IMR-90 (cell line): Measurements from ENCODE around the gene TDRD3. TPM values are rescaled to one million over a fixed set of nuclear protein-coding genes. Genes with fewer than 3 reads are reported as not detected.

Source experiments
- ATAC-seq: fragments of 200-7000 bp; cut with Tn5 transposase; 2 replicates; pipeline ENCODE4 v1.9.1; 2020; ENCODE audit warnings: low read depth, mild to moderate bottlenecking, moderate library complexity
- BruUV-seq: library from RNA; stranded (reverse); fragments of 400-500 nt; replicated peaks from 2 replicates; lab custom pipeline; 2021; lab: Mats Ljungman, UMichigan
- CTCF ChIA-PET: fragments of 300-600 bp; formaldehyde crosslinking; extraction: SDS; loops from one replicate; lab custom pipeline; 2021; ENCODE audit warnings: antibody characterized with exemption; lab: Yijun Ruan, JAX
- POLR2A ChIA-PET: fragments of 300-600 bp; sonication (Branson Sonifier 250); formaldehyde crosslinking; loops from one replicate; lab custom pipeline; 2022; ENCODE audit warnings: antibody characterized with exemption; ENCODE audit not compliant: unreplicated experiment; lab: Charles Lee
- DNase-seq: peaks from one replicate; pipeline ENCODE4 v3.0.0; 2013
- H2AFZ ChIP-seq: replicated peaks from 2 replicates; pipeline ENCODE3; 2013; ENCODE audit warnings: low read length, mild to moderate bottlenecking; ENCODE audit not compliant: poor library complexity
- H2AK5ac ChIP-seq: 2 replicates; pipeline ENCODE4 v1.6.1; 2013; ENCODE audit warnings: low read depth, low read length, inconsistent platforms
- H2AK9ac ChIP-seq: replicated peaks from 2 replicates; pipeline ENCODE3; 2013; ENCODE audit warnings: mild to moderate bottlenecking, low read depth, low read length, moderate library complexity; ENCODE audit not compliant: poor library complexity
- H2BK120ac ChIP-seq: 2 replicates; pipeline ENCODE4 v1.6.1; 2013; ENCODE audit warnings: low read depth, low read length, inconsistent platforms
- H2BK15ac ChIP-seq: 3 replicates; pipeline ENCODE4 v1.6.1; 2013; ENCODE audit warnings: low read depth, low read length, inconsistent platforms
- H2BK20ac ChIP-seq: 2 replicates; pipeline ENCODE4 v1.6.1; 2013; ENCODE audit warnings: low read depth, mild to moderate bottlenecking, inconsistent platforms, low read length, moderate library complexity
- H2BK5ac ChIP-seq: 2 replicates; pipeline ENCODE4 v1.6.1; 2013; ENCODE audit warnings: mild to moderate bottlenecking, low read depth, low read length, inconsistent platforms; ENCODE audit not compliant: poor library complexity, severe bottlenecking
- H3K14ac ChIP-seq: replicated peaks from 2 replicates; pipeline ENCODE4 v1.6.1; 2013; ENCODE audit warnings: low read depth, low read length, inconsistent platforms
- H3K18ac ChIP-seq: 2 replicates; pipeline ENCODE4 v1.6.1; 2013; ENCODE audit warnings: low read depth, low read length, control low read depth
- H3K23ac ChIP-seq: 2 replicates; pipeline ENCODE4 v1.6.1; 2013; ENCODE audit warnings: low read depth, low read length, inconsistent platforms
- H3K27ac ChIP-seq: 2 replicates; pipeline ENCODE4 v1.5.1; 2013; ENCODE audit warnings: mild to moderate bottlenecking, control low read depth, low read length; ENCODE audit not compliant: insufficient read depth
- H3K27me3 ChIP-seq: 2 replicates; pipeline ENCODE4 v1.6.1; 2013; ENCODE audit warnings: low read length; ENCODE audit not compliant: control insufficient read depth, insufficient read depth
- H3K36me3 ChIP-seq: 2 replicates; pipeline ENCODE4 v1.6.1; 2013; ENCODE audit warnings: low read length, mixed read lengths; ENCODE audit not compliant: control insufficient read depth, insufficient read depth
- H3K4ac ChIP-seq: 2 replicates; pipeline ENCODE4 v1.6.1; 2013; ENCODE audit warnings: low read depth, low read length, inconsistent platforms
- H3K4me1 ChIP-seq: 2 replicates; pipeline ENCODE4 v1.6.1; 2013; ENCODE audit warnings: low read length, mixed read lengths; ENCODE audit not compliant: control insufficient read depth, insufficient read depth
- H3K4me2 ChIP-seq: 2 replicates; pipeline ENCODE4 v1.6.1; 2013; ENCODE audit warnings: low read depth, mild to moderate bottlenecking, control low read depth, low read length, moderate library complexity
- H3K4me3 ChIP-seq: 2 replicates; pipeline ENCODE4 v1.5.1; 2013; ENCODE audit warnings: low read depth, mild to moderate bottlenecking, control low read depth, low read length, moderate library complexity; ENCODE audit not compliant: insufficient read depth
- H3K56ac ChIP-seq: 2 replicates; pipeline ENCODE4 v1.6.1; 2013; ENCODE audit warnings: low read length, inconsistent platforms; ENCODE audit not compliant: insufficient read depth; ENCODE audit errors: extremely low read depth
- H3K79me1 ChIP-seq, 2 experiments: 2 replicates each; pipeline ENCODE4 v1.6.1; 2013; ENCODE audit warnings: low read length in 2 of 2, inconsistent platforms in 1 of 2, low read depth in 1 of 2
- H3K9ac ChIP-seq: 2 replicates; pipeline ENCODE4 v1.6.1; 2013; ENCODE audit warnings: low read depth, low read length, control low read depth
- H3K9me1 ChIP-seq: 2 replicates; pipeline ENCODE4 v1.6.1; 2013; ENCODE audit warnings: low read length, inconsistent platforms; ENCODE audit not compliant: insufficient read depth
- H3K9me3 ChIP-seq: 2 replicates; pipeline ENCODE4 v1.6.1; 2013; ENCODE audit warnings: low read length; ENCODE audit not compliant: control insufficient read depth, insufficient read depth
- H4K20me1 ChIP-seq: 2 replicates; pipeline ENCODE4 v1.6.1; 2013; ENCODE audit warnings: low read length, inconsistent platforms; ENCODE audit not compliant: insufficient read depth
- H4K5ac ChIP-seq: 2 replicates; pipeline ENCODE4 v1.6.1; 2013; ENCODE audit warnings: mild to moderate bottlenecking, low read depth, low read length, control low read depth
- H4K8ac ChIP-seq, 2 experiments: 2 replicates each; pipeline ENCODE4 v1.6.1; 2013; ENCODE audit warnings: low read depth in 2 of 2, low read length in 2 of 2, control low read depth in 1 of 2, inconsistent platforms in 1 of 2
- H4K91ac ChIP-seq: 2 replicates; pipeline ENCODE4 v1.6.1; 2013; ENCODE audit warnings: low read depth, low read length, inconsistent platforms; ENCODE audit not compliant: insufficient read depth
- BHLHE40 ChIP-seq: fragments of 150-350 bp; IDR thresholded peaks from 2 replicates; pipeline ENCODE4 v1.6.1; 2016; ENCODE audit warnings: mild to moderate bottlenecking, low read depth, low read length
- CEBPB ChIP-seq: IDR thresholded peaks from 2 replicates; pipeline ENCODE4 v1.6.1; 2012; ENCODE audit warnings: low read depth, low read length, improper control_type of control experiment
- CHD1 ChIP-seq: IDR thresholded peaks from 2 replicates; pipeline ENCODE4 v1.6.1; 2012; ENCODE audit warnings: low read depth, low read length, improper control_type of control experiment
- CTCF ChIP-seq: conservative IDR thresholded peaks from 2 replicates; pipeline ENCODE4 v1.5.1; 2012; ENCODE audit warnings: mild to moderate bottlenecking, low read depth, low read length, improper control_type of control experiment
- ELK1 ChIP-seq: fragments of 150-350 bp; IDR thresholded peaks from 2 replicates; pipeline ENCODE4 v1.6.1; 2016; ENCODE audit warnings: low read depth, mild to moderate bottlenecking, low read length, moderate library complexity, borderline replicate concordance
- FOS ChIP-seq: fragments of 150-350 bp; IDR thresholded peaks from 2 replicates; pipeline ENCODE4 v1.6.1; 2016; ENCODE audit warnings: low read depth, low read length
- MAFK ChIP-seq: IDR thresholded peaks from 2 replicates; pipeline ENCODE4 v1.6.1; 2012; ENCODE audit warnings: low read depth, low read length, improper control_type of control experiment
- MAZ ChIP-seq: IDR thresholded peaks from 2 replicates; pipeline ENCODE4 v1.6.1; 2012; ENCODE audit warnings: low read depth, mild to moderate bottlenecking, low read length, improper control_type of control experiment, moderate library complexity, borderline replicate concordance
- MXI1 ChIP-seq: IDR thresholded peaks from 2 replicates; pipeline ENCODE4 v1.6.1; 2012; ENCODE audit warnings: low read depth, mild to moderate bottlenecking, low read length, moderate library complexity, borderline replicate concordance
- NFE2L2 ChIP-seq: fragments of 150-350 bp; IDR thresholded peaks from 2 replicates; pipeline ENCODE4 v1.6.1; 2016; ENCODE audit warnings: low read depth, mild to moderate bottlenecking, low read length
- POLR2A ChIP-seq: IDR thresholded peaks from 2 replicates; pipeline ENCODE4 v1.6.1; 2012; ENCODE audit warnings: mild to moderate bottlenecking, low read depth, low read length
- RAD21 ChIP-seq: IDR thresholded peaks from 2 replicates; pipeline ENCODE4 v1.6.1; 2012; ENCODE audit warnings: low read length, improper control_type of control experiment
- RCOR1 ChIP-seq: IDR thresholded peaks from 2 replicates; pipeline ENCODE4 v1.6.1; 2012; ENCODE audit warnings: mild to moderate bottlenecking, low read length, improper control_type of control experiment; ENCODE audit not compliant: insufficient replicate concordance
- RFX5 ChIP-seq: IDR thresholded peaks from 2 replicates; pipeline ENCODE4 v1.8.0; 2012; ENCODE audit warnings: low read depth, mild to moderate bottlenecking, low read length, moderate library complexity
- SMC3 ChIP-seq: fragments of 150-350 bp; IDR thresholded peaks from 2 replicates; pipeline ENCODE4 v1.6.1; 2016; ENCODE audit warnings: low read depth, mild to moderate bottlenecking, antibody characterized with exemption, low read length, moderate library complexity
- WGBS, 2 experiments: methylation state at CpG; one replicate each; pipeline versions ENCODE4 v1.1.5 to v1.1.7; 2013; ENCODE audit warnings: missing lambda C conversion rate in 2 of 2; ENCODE audit not compliant: insufficient read length in 1 of 2; ENCODE audit errors: extremely low coverage in 2 of 2; 5-methylcytosine and 5-hydroxymethylcytosine counted together
- dilution Hi-C: fragments of 300-500 bp; cut with HindIII; formaldehyde crosslinking; loops from one replicate; pipeline ENCODE4 v1.14.3; 2018; ENCODE audit warnings: low sequenced_read_pairs; ENCODE audit not compliant: unreplicated experiment
- in situ Hi-C: fragments of 300-500 bp; cut with MboI; formaldehyde crosslinking; loops from 3 replicates; pipeline ENCODE4 v1.14.3; 2019; ENCODE audit warnings: low sequenced_read_pairs, inconsistent platforms, mixed read lengths
- intact Hi-C: fragments of 100-400 bp; cut with micrococcal nuclease; formaldehyde crosslinking; loops from 2 replicates; pipeline ENCODE4 v1.10.0; 2022
- polyA plus RNA-seq, 3 experiments: library from polyadenylated mRNA; depleted of rRNA; stranded (reverse); fragments of >200 nt; gene quantifications; 2 replicates each; pipeline ENCODE4 v1.2.3, GENCODE V29; 2012; ENCODE audit warnings: low replicate concordance in 1 of 3
- total RNA-seq: library from RNA; depleted of rRNA; stranded (reverse); fragments of >200 nt; gene quantifications from 2 replicates; pipeline ENCODE4 v1.2.3, GENCODE V29; 2012
- TF ChIP-seq, protein P1 (sequence below): fragments of 150-350 bp; IDR thresholded peaks from 2 replicates; pipeline ENCODE4 v1.6.1; 2017; ENCODE audit warnings: mild to moderate bottlenecking, antibody characterized with exemption, low read length, low read depth

The TDRD3 gene
- total and polyA plus RNA-seq, 2 of the 4 experiments (the other 2 are of a cell fraction): 3.9 to 12.0 TPM

DNA sequence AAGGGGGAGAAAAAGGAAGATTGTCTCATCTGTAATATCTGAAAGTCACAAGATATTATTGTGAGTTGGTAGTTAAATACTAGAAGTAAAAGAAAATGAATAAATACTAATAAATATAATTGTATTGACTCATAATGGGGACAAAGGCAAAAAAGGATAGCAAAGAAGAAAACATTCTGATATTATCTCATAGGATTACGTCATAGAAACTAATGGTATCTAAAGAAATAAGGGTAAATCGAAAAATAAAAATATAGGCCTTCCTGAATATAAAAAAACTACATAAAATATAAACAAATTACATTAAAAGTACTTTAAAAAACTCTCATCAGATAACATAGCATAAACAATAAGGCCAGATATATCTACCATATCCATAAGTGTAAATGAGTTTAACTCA lies 38.6 kb upstream of the TDRD3 start:
- WGBS, 2 experiments: no CpG with 5 or more reads among the region's 2 CpGs
- H3K36me3 ChIP-seq: no peaks in the 10 kb centered on the region
- no peak overlapping the region for H3K23ac ChIP-seq
- intact Hi-C loops (no loop called here), in situ Hi-C loops (no loop called here), dilution Hi-C loops (no loop called here)
- no peak overlapping the region for H3K27ac ChIP-seq
- no peaks in the 10 kb centered on the region for H4K20me1 ChIP-seq
- H2BK15ac ChIP-seq: no peak overlapping the region
- no TSS peak for BruUV-seq
- H3K9ac ChIP-seq: no peak overlapping the region
- H3K4ac ChIP-seq: no peak overlapping the region
- no peaks in the 10 kb centered on the region for H3K9me3 ChIP-seq
- H2BK120ac ChIP-seq: no peak overlapping the region
- CTCF ChIA-PET: no interaction called here
- H3K9me1 ChIP-seq: no peaks in the 10 kb centered on the region
- no peak overlapping the region for H3K4me3 ChIP-seq
- no peak overlapping the region for H3K4me2 ChIP-seq
- H3K27me3 ChIP-seq: no peaks in the 10 kb centered on the region; the same call in none of the 2 replicates
- H3K56ac ChIP-seq: no peak overlapping the region
- no peak overlapping the region for H3K14ac ChIP-seq
- H2AK5ac ChIP-seq: no peak overlapping the region
- no peak overlapping the region for H2AFZ ChIP-seq
- H4K91ac ChIP-seq: no peak overlapping the region
- H2BK5ac ChIP-seq: no peak overlapping the region
- no peaks in the 10 kb centered on the region for H3K79me1 ChIP-seq
- POLR2A ChIA-PET: no interaction called here
- ATAC-seq (no peak), DNase-seq (no peak)
- TF ChIP-seq ELK1: no peak
- TF ChIP-seq MXI1: no peak
- no peak for TF ChIP-seq CEBPB
- no peak for TF ChIP-seq RFX5
- no peak for TF ChIP-seq SMC3
- no peak for TF ChIP-seq CTCF
- TF ChIP-seq RAD21: no peak
- TF ChIP-seq MAFK: no peak
- no peak for TF ChIP-seq MAZ
- TF ChIP-seq, protein P1, sequence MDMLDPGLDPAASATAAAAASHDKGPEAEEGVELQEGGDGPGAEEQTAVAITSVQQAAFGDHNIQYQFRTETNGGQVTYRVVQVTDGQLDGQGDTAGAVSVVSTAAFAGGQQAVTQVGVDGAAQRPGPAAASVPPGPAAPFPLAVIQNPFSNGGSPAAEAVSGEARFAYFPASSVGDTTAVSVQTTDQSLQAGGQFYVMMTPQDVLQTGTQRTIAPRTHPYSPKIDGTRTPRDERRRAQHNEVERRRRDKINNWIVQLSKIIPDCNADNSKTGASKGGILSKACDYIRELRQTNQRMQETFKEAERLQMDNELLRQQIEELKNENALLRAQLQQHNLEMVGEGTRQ: no peak
- TF ChIP-seq CHD1: no peak
- no peak for TF ChIP-seq NFE2L2
- no peak for TF ChIP-seq FOS
- no peak for TF ChIP-seq BHLHE40
- TF ChIP-seq POLR2A: no peak
- no peak for TF ChIP-seq RCOR1
- H3K18ac ChIP-seq: no peak overlapping the region
- no peaks in the 10 kb centered on the region for H3K4me1 ChIP-seq
- H2AK9ac ChIP-seq: no peak overlapping the region
- no peak overlapping the region for H4K8ac ChIP-seq
- no peak overlapping the region for H4K5ac ChIP-seq
- no peak overlapping the region for H2BK20ac ChIP-seq
